HT-29 (cell line): Measurements from ENCODE around the gene GALNT12. TPM values are rescaled to one million over a fixed set of nuclear protein-coding genes. Genes with fewer than 3 reads are reported as not detected.
A peak's percentile ranks its signal among the peaks of the same experiment; 100 is the strongest.

Source experiments
- DNase-seq: peaks from one replicate; pipeline ENCODE4 v3.0.0-alpha.2; 2015; ENCODE audit warnings: low spot score
- total RNA-seq: library from RNA; depleted of rRNA; stranded (reverse); fragments of >200 nt; shearing (Covaris generic); gene quantifications from 2 replicates; pipeline ENCODE4 v1.2.3, GENCODE V29; 2014

The GALNT12 gene
- total RNA-seq, 1 experiment from 2014 or later = 53.2 TPM

DNA sequence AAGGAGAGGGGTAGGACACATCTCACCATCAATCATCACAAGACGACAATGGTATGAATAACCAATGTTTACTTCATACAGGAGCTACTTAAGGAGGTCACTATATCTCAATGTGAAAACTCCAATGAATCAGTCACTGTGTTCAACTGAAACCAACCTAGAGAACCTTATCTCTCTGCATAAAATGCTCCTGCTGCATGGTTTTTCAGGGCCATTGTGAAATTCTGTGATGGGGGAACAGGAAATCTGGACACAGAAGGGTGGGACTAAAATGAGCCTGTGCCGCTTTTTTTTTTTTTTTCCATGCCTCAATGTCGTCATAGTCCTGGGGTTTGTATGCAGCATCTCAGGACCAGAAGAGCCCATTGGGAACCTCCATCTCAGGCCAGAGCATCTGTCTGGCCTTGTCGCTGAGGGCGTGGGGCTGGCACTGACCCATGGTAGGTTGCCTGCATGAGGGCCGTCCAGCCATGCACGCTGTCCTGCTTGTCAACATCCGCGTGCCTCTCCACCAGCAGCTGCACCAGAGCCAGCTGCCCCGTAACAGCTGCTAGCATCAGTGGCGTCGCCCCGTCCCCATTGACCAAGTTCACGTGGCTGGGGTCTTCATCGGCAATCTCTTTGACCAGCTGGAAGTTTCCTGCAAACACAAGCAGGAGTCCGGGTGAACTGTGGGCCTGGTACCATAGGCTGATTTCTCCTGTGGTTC, 23.8 kb upstream of the GALNT12 start:
- no peak for DNase-seq

DNA sequence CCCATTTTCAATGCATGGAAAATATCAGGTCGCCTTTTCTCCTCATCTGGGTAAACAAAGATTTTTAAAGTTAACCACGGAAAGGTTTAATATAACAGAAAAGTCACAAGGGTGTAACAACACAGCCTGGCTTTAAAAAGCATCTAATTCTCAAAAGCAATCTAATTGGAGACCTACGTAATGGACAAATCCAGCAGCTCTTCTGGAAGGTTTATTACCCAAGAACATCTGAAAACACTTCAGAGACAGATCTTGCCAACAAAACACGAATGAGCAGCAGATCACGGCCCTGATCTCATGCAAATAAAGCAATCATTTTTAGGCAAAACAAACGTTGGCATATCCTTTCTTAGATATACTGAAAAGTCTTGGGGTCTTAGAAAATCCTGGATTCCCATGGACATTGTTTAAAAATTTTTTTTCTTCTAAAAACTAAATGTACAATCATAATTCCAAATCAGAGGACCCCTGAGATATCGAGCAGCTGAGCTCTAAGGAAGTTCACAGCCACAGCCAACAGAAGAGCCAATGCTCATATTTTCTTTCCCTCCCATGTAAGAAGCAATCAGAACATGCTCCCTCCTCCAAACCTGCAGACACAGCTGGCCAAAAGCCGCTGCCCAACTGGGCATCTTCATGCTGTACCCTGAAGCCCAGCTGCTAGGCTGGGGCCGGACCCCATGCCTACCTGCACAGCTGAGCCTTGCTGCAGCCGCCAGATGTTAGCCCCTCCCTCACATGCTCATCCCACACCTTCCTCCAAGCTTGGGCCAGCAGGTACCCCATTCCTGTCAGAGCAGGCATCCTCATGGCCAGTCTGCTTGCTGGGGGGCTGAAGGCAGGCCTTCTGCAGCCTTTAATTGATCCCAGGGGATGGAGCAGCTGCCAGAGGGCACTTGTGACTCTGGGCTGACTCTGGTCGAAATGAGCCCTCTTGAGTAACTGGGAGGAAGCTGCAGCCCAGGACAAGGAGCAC, 22.4 kb upstream of the GALNT12 start:
- DNase-seq = no peak

DNA sequence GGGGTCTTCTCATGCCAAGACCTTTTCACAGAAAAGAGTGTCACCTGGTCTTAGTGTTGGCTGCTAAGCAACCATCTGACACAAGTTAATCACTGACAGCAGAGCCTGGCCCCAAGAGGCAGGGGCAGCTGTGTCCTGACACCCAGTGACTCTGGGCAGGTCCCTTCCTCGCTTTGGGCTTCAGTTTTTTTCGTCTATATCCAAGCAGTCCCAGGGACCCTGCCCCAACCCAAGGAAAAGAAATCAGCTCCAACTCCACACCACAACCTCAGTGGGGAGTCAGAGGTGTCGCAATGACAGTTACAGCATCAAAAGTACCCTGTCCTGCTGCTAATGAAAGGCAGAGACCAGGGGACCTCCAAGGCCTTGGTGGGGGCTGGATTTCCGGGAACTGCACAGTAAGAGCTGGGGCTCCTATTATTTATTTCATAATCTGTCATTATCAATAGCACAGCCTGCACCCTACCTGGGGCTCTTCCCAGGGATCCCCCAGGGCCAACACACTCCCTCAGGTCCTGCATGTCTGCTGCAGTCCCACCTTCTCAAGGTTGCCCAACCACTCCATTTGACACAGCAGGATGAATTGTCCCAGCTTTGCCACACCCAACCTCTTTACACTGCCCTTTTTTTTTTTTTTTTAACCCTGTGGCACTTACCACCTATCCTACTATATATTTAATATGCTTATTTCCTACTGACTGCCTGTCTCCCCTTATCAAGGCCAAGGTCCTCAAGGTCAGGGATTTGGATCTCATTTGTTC, 20.5 kb upstream of the GALNT12 start:
- DNase-seq = no peak

DNA sequence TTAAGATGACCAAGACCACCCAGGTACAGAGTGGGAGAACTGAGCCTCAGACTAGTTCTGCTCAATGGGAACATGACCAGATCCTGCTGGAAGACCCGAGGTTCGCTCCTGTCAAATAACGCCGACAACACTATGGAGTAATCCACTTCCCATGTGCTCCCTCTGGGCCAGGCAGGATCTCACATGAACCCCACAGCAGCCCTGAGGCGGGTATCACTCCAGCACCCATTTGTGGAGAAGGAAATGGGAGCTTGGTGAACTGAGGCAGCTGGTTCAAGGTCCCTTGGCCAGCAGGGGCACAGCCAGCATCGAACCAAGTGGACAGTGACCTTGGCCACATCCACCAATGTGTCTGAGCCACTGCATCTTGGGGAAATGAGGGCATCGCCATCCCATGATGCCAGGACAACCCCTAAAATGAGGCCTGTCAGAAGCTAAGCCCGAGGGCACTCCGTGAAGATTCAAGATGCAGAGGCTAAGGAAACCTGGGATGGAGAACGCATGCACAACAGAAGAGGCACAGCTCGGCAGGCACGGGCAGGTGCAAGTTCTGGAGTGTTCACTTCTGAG, 19.6 kb upstream of the GALNT12 start:
- DNase-seq = no peak

DNA sequence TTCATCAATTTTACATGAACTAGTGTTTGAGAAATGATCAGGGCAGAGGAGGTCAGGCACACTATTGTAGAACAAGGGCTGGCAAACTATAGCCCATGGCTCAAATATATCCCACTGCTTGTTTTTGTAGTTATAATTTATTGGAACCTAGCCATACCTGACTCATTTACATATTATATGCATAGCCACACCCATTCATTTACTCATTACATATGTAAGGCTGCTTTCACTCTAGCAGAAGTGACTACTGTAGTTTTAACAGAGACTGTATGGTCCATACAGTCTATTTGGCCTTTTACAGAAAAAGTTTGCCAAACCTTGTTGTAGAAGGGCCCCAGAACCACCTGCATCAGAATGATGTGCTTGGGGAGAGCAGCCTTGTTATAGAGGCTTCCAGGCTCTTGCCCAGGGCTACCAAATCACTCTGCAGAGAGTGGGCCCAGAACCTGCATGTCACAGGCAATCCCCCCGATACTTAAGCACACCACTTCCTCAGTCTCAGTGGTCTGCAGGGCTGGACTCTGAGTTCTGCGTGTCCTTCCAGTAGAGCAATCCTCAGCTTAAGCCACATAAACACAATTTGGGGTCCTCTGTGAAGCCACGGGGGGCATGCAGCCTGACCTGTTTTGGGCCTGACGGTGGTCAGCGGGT, 17.9 kb upstream of the GALNT12 start:
- DNase-seq = no peak

DNA sequence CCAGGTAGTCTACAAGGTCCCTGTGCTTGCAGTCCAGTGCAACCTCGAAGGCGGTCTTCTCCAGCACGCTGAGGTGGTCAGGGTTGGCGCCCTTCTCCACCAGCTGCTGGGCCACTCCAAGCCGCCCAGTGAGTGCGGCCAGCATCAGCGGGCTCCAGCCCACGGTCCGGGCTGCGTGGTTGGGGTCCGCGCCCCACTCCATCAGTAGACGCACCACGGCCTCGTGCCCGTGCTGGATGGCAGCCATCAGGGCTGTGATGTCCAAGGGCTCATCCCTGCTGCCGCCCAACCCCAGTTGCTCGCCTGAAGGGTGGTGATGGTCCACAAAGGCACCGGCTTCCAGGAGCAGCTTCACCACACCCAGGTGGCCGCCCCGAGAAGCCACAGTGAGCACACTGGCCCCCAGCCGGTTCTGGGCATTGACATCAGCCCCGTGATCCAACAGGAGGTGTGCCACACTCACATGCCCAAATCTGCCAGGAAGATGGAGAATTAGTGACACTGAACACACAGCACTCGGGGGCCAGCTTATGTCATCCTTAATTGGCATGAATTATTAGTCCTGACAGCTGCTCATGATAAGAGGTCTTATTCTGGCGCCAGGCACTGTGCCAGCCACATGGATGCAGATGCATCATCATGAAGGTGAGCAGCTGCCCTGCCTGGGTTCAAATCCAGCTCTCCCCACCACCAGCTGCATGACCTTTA, 17.2 kb upstream of the GALNT12 start:
- DNase-seq = no peak

DNA sequence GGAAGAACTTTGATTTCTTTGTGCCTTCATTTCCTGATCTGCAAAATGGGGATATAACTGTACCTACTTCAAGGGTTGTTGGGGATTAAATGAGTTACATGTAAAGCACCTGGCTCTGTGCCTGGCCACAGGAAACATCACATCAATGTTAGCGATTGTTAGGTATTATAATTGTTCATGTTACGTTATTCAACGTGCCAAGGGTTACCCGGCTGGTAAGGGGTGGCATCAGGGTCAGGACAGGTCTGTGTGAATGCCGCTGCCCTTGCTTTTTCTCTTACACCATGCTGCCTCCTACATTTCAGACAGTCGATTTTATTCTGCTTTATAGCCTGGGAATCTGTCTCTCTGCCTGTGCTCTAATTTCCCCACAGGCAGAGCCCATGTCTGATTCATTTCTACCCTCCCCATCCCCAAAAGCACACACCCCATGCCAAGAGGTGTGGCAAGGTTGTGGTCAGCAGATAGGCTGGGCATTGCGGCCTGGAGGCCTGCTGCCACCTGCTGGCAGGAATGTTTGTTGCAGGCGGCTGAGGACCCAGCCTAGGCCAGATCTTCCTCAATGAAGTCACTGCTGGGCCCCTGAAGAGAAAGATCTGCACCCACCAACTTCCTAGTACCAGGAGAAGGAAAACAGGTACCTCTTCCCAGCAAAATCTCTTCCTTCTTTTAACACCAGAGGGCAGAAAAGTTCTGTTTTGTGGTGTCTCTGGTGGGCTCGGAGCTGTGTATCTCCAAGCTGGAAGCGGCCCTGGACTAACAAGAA, 16.4 kb upstream of the GALNT12 start:
- DNase-seq = peak; percentile 85

DNA sequence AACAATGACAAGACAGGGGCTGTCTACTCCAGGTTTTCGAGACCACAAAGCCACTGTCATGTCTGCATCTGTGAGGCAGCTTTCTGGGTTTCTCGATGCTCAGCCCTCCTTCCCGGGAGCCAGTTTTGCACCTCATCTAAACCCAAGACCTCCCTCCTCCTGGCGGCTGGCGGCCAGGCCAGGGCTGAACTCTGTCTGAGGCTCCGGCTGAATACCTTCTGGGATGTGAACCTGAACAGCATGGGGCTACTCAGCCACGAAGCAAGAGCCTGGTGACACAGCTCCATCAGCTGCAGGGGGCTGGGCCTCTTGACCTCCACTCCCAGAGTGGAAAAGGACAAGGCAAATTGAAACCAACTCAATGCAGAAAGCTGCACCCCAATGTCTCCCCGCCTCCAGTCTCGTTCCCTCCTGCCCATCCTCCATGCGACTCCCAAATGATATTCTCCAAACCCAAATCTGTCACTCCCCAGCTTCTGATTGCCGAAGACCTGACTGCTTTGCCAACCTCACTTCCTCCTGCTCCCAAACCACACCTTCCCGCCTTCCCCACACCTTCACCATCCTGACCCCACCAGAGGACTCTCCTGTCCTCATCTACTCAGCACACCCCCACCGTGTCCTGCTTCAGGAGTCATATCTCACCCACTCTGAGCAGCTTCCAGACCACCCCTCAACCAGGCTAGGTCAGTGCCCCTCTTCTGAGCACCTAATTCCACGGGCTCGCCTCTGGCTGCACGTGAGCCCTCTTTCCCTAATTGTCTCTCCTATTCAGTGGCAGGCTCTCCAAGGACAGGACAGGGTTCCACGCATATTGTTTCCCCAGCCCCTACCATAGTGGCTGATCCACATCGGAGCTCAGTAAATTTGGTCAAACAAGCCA, 15.6 kb upstream of the GALNT12 start:
- no peak for DNase-seq

DNA sequence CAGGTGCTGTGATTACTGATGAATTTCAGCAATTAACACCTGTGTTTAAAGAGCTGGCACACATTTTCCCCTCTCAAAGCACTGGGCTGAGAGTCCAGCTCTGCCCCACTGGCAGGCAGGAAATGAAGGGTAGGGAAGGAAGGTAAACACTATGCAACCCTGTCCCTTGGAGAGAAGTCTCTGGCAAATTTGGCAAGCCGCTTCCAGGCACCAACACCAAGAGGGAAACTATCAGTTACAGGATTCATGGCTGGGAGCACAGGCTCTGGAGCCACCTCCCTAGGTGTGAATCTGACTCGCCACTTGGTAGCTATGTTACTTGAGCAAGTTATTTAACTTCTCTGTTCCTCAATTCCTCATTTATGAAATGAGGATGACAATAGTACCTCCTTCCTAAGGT, 14.4 kb upstream of the GALNT12 start:
- no peak for DNase-seq

DNA sequence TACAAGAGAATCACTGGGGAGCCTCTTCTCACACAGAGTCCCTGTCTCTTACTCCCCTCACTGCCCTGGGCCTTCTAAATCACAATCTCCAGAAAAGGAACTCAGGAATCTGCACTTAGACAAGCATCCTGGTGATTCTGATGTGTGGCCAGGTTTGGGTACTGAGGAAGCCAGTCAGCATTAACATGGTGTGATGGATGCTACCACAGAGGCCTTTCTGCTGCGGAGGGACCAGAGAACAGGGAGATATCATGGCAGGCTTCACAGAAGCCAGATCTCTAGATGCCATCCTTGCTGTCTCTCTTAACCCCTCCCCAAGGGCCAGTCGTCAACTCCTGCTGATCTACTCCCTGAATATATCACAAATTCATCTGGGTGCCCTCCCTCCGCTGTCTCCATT, 12.7 kb upstream of the GALNT12 start:
- DNase-seq = no peak

DNA sequence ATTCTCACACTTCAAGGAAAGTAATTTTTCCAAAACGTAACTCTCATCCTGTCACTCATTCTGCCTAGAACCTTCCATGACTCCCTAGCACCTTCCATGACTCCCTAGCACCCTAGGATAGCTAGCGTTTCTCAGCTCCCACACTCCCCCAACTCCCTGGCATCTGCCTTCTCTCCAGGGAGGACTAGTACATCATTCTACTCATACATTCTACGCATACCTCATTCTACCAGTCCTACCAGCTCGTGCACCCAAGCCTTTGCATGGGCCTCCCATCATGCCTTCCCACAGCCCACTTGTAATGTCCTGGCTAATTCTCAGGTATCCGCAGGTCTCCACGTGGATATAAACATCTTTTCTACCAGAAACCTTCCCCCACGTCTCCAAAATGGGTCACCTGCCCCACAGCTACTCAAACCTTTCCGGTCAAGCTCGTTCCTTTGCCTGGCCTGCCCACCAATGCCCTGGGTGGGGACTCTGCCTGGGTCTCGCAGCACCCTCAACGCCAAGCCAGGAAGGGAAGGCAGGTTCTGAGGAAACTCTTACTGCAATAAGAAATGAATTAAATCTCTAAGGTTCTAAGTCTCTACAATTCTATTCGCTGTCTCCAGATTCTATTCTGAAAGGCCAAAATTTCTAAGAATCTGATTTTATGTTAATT, 12.0 kb upstream of the GALNT12 start:
- DNase-seq = no peak

DNA sequence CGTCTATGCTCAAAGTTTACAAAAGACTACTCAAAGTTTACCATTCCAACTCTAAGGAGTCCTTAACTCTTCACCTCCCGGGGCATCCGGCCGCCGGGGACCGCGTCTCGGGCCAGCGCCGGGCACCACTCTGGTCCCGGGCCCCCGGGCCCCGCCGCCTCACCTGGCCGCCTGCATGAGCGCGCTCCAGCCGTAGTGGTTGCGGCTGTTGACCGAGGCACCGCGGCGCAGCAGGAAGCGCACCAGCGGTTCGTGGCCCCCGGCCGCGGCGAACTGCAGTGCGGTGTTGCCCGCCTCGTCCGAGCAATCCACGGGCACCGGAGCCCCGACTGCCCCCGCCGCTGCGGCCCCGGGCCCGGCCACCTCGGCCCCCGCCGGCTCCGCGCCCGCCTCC, 11.5 kb upstream of the GALNT12 start:
- DNase-seq = peak; percentile 38

DNA sequence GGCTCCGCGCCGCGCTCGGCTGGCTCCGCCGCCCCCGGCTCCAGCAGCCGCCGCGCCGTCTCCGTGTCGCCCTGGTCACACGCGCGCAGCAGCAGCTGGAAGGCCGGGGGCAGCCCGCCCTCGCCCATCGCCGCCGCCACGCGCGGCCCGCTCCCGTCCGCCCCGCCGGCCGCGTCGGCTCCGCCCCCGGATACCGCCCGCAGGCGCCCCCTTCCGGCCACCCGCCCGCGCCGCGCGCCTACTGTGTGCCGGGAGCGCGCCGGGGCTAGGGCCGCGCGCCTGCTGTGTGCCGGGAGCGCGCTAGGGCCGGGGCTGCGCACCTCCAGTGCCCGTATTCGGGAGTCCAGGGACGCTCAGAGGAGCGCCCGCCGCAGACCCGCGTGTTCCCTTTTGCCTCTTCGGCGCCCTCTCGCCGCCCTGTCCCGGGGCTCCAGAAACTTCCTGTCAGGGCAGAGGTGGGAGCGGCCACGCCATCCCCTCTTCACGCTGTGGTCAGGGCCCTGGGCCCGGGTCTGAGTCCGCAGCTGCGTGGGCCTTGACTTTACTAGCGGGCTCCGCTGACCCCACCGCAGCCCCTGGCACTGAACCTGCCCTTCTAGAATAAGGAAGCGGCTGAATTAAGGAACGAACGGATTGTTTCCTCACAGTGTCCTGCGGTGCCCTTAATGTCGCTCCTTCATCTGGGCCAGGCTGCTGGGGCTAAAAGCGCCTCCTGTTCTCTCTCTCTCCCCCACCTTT, 10.9 kb upstream of the GALNT12 start, which contains the start of gene ANKS6:
Gene ANKS6 (minus strand): TSS at position 192 of the 738 bp plus-strand sequence. CDS start 64 bp downstream, at position 128.
- peak; percentile 65 for DNase-seq

DNA sequence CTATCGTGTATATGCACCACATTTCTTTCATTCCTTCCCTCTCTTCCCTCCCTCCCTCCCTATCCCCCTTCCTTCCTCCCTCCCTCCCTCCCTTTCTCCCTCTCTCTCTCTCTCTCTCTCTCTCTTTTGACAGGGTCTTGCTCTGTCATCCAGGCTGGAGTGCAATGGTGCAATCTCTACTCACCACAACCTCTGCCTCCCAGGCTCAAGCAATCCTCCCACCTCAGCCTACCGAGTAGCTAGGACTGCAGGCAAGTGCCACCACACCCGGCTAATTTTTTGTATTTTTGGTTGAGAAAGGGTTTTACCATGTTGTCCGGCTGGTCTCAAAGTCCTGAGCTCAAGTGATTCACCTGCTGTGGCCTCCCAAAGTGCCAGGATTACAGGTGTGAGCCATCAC, 10.0 kb upstream of the GALNT12 start:
- no peak for DNase-seq

DNA sequence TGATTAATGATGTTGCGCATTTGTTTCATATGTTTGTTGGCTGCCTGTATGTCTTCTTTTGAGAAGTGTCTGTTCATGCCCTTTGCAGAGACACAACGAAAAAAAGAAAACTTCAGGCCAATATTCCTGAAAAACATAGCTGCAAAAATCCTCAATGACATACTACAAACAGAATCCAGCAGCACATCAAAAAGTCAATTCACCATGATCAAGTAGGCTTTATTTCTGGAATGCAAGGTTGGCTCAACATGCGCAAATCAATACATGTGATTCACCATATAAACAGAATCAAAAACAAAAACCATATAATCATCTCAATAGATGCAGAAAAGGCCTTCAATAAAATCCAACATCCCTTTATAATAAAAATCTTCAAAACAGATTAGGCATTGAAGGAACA, 9.2 kb upstream of the GALNT12 start:
- no peak for DNase-seq

DNA sequence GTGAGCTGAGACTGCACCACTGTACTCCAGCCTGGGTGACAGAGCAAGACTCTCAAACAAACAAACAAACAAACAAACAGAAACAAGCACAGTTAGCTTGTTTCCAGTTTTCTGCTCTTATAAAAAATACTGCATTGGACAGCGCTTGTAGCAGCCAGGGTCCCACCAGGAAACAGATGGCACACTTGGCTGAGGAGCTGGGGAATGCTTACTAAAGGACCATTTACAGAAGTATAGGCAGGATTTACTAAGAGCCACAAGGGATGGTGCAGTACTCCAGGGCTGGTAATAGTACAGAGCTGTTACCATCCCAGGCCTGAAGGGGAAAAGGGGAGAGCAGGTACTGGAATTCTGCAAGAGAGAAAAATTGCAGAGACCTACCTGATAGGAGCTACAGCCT, 5.9 kb upstream of the GALNT12 start:
- DNase-seq = no peak

DNA sequence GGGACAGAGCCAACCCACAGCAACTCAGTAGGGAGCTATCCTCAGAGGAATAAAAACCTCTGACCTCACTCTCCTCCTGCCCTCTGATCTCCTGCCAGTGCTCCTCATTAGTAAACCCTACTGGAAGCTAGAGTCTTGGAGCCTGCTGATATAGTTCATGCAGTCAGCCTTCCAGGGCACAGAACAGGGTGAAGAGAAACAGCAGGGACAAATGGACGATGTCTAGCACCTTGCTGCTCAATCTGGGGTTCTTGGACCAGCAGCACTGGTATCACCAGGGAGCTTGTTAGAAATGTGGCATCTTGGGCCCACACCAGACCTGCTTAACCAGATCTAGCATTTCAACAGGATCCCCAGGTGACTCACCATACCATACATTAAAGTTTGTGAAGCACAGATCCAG, 5.5 kb upstream of the GALNT12 start:
- no peak for DNase-seq
